Testis (tissue), 2 donors: ENCODE data around the gene NPL.

Source experiments
- CTCF ChIP-seq, 3 experiments: fragments of 450-650 bp in 2 of 3; fragments of 200-600 bp in 1 of 3; sonication (generic) in 1 of 3; IDR thresholded peaks; one replicate each; pipeline ENCODE4 v1.5.1; 2016 to 2019; ENCODE audit warnings: antibody characterized with exemption in 3 of 3, mild to moderate bottlenecking in 2 of 3, moderate library complexity in 1 of 3
- POLR2A ChIP-seq: fragments of 450-650 bp; IDR thresholded peaks from one replicate; pipeline ENCODE4 v1.6.1; 2017; ENCODE audit warnings: antibody characterized with exemption, mild to moderate bottlenecking, moderate library complexity

DNA sequence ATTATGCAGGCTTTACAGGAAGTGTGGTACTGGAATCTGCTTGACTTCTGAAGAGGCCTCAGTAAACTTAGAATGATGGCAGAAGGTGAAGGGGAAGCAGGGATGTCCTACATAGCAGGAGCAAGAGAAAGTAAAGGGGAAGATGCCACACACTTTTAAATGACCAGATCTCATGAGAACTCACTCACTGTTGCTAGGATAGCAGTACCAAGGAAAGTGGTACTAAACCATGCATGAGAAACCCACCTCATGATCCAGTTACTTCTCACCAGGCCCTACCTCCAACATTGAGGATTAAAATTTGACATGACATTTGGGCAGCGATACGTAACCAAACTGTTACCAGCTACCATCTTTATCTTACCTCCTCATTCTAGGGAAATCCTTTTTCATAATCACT, 59.2 kb downstream of the NPL start:
- no peak for TF ChIP-seq POLR2A
- TF ChIP-seq CTCF (IDR thresholded peaks at IDR 0.05): no peak
